Measurements from ENCODE around the gene HAPSTR1.
"Not testable (repeated sequence)": the region's sequence is repeated elsewhere in the genome, so short reads cannot be mapped to it uniquely, and the experiment has no call there.

The HAPSTR1 gene

GRCh38 chr16:9072806-9073341 is 18.6 kb upstream of the HAPSTR1 start:
- no peaks in the 10 kb centered on the region for H3K27me3 ChIP-seq (ENCODE audit: insufficient read depth, low read length)
- H3K9ac ChIP-seq (ENCODE audit: low read depth, low read length) = no peak overlapping the region
- no peaks in the 10 kb centered on the region for H3K36me3 ChIP-seq (ENCODE audit: insufficient read depth, low read depth, low read length)
- no peaks in the 10 kb centered on the region for H3K9me3 ChIP-seq (ENCODE audit: insufficient read depth, low read depth, low read length)
- no peak overlapping the region for H3K4me3 ChIP-seq (ENCODE audit: low read length)
- no peak overlapping the region for H3K27ac ChIP-seq (ENCODE audit: low read length)
- peaks cover 3% of the 10 kb centered on the region; the same call in 1 of the 2 replicates for H3K4me1 ChIP-seq (ENCODE audit: insufficient read depth, low read length)

- H3K9ac ChIP-seq (ENCODE audit: low read depth, low read length) = no peak overlapping the region
- H3K36me3 ChIP-seq (ENCODE audit: insufficient read depth, low read depth, low read length) = no peaks in the 10 kb centered on the region
- H3K27ac ChIP-seq (ENCODE audit: low read length) = no peak overlapping the region
- no peaks in the 10 kb centered on the region for H3K27me3 ChIP-seq (ENCODE audit: insufficient read depth, low read length)
- H3K9me3 ChIP-seq (ENCODE audit: insufficient read depth, low read depth, low read length) = peaks cover 3% of the 10 kb centered on the region; the same call in 1 of the 2 replicates
- peaks cover 3% of the 10 kb centered on the region; the same call in 1 of the 2 replicates for H3K4me1 ChIP-seq (ENCODE audit: insufficient read depth, low read length)
- H3K4me3 ChIP-seq (ENCODE audit: low read length) = no peak overlapping the region
These were observed 16.0 kb upstream of the HAPSTR1 start for GRCh38 chr16:9075299-9076071.

GRCh38 chr16:9077091-9077809 is 14.2 kb upstream of the HAPSTR1 start:
- Histone ChIP-seq H3K9me3 (ENCODE audit: insufficient read depth, low read depth, low read length) (peaks cover 3% of the 10 kb centered on the region; the same call in 1 of the 2 replicates), H3K4me1 (ENCODE audit: insufficient read depth, low read length) (peaks cover 3% of the 10 kb centered on the region; the same call in 1 of the 2 replicates), H3K9ac (ENCODE audit: low read depth, low read length) (no peak overlapping the region), H3K27ac (ENCODE audit: low read length) (no peak overlapping the region), H3K27me3 (ENCODE audit: insufficient read depth, low read length) (no peaks in the 10 kb centered on the region), H3K4me3 (ENCODE audit: low read length) (no peak overlapping the region), H3K36me3 (ENCODE audit: insufficient read depth, low read depth, low read length) (no peaks in the 10 kb centered on the region)

- not testable (repeated sequence) for H3K27ac ChIP-seq (ENCODE audit: low read length); H3K4me3 ChIP-seq (ENCODE audit: low read length); H3K36me3 ChIP-seq (ENCODE audit: insufficient read depth, low read depth, low read length); H3K9ac ChIP-seq (ENCODE audit: low read depth, low read length); H3K4me1 ChIP-seq (ENCODE audit: insufficient read depth, low read length); H3K27me3 ChIP-seq (ENCODE audit: insufficient read depth, low read length); H3K9me3 ChIP-seq (ENCODE audit: insufficient read depth, low read depth, low read length)
These were observed 12.7 kb upstream of the HAPSTR1 start for GRCh38 chr16:9078467-9079429.

GRCh38 chr16:9079430-9079812 is 12.0 kb upstream of the HAPSTR1 start:
- Histone ChIP-seq H3K9ac (ENCODE audit: low read depth, low read length) (no peak overlapping the region), H3K36me3 (ENCODE audit: insufficient read depth, low read depth, low read length) (no peaks in the 10 kb centered on the region), H3K27ac (ENCODE audit: low read length) (no peak overlapping the region), H3K4me3 (ENCODE audit: low read length) (no peak overlapping the region), H3K4me1 (ENCODE audit: insufficient read depth, low read length) (peaks cover 3% of the 10 kb centered on the region; the same call in 1 of the 2 replicates), H3K27me3 (ENCODE audit: insufficient read depth, low read length) (no peaks in the 10 kb centered on the region), H3K9me3 (ENCODE audit: insufficient read depth, low read depth, low read length) (peaks cover 3% of the 10 kb centered on the region; the same call in 1 of the 2 replicates)

GRCh38 chr16:9081158-9081557 is 10.3 kb upstream of the HAPSTR1 start:
- Histone ChIP-seq H3K27ac (ENCODE audit: low read length) (no peak overlapping the region), H3K4me1 (ENCODE audit: insufficient read depth, low read length) (no peaks in the 10 kb centered on the region), H3K4me3 (ENCODE audit: low read length) (no peak overlapping the region), H3K36me3 (ENCODE audit: insufficient read depth, low read depth, low read length) (no peaks in the 10 kb centered on the region), H3K9ac (ENCODE audit: low read depth, low read length) (no peak overlapping the region), H3K27me3 (ENCODE audit: insufficient read depth, low read length) (no peaks in the 10 kb centered on the region), H3K9me3 (ENCODE audit: insufficient read depth, low read depth, low read length) (peaks cover 3% of the 10 kb centered on the region; the same call in 1 of the 2 replicates)

GRCh38 chr16:9081843-9082242 is 9.6 kb upstream of the HAPSTR1 start:
- Histone ChIP-seq H3K9me3 (ENCODE audit: insufficient read depth, low read depth, low read length) (peaks cover 3% of the 10 kb centered on the region; the same call in 1 of the 2 replicates), H3K9ac (ENCODE audit: low read depth, low read length) (no peak overlapping the region), H3K27me3 (ENCODE audit: insufficient read depth, low read length) (no peaks in the 10 kb centered on the region), H3K36me3 (ENCODE audit: insufficient read depth, low read depth, low read length) (no peaks in the 10 kb centered on the region), H3K27ac (ENCODE audit: low read length) (no peak overlapping the region), H3K4me1 (ENCODE audit: insufficient read depth, low read length) (no peaks in the 10 kb centered on the region), H3K4me3 (ENCODE audit: low read length) (no peak overlapping the region)

- Histone ChIP-seq H3K9me3 (ENCODE audit: insufficient read depth, low read depth, low read length) (peaks cover 3% of the 10 kb centered on the region; the same call in 1 of the 2 replicates), H3K4me3 (ENCODE audit: low read length) (no peak overlapping the region), H3K36me3 (ENCODE audit: insufficient read depth, low read depth, low read length) (no peaks in the 10 kb centered on the region), H3K4me1 (ENCODE audit: insufficient read depth, low read length) (no peaks in the 10 kb centered on the region), H3K9ac (ENCODE audit: low read depth, low read length) (no peak overlapping the region), H3K27ac (ENCODE audit: low read length) (no peak overlapping the region), H3K27me3 (ENCODE audit: insufficient read depth, low read length) (no peaks in the 10 kb centered on the region)
These were observed 9.0 kb upstream of the HAPSTR1 start for GRCh38 chr16:9082422-9082821.

GRCh38 chr16:9087733-9088132 is 3.7 kb upstream of the HAPSTR1 start:
- not testable (repeated sequence) for H3K27ac ChIP-seq (ENCODE audit: low read length); H3K4me3 ChIP-seq (ENCODE audit: low read length); H3K27me3 ChIP-seq (ENCODE audit: insufficient read depth, low read length); H3K4me1 ChIP-seq (ENCODE audit: insufficient read depth, low read length); H3K9ac ChIP-seq (ENCODE audit: low read depth, low read length); H3K36me3 ChIP-seq (ENCODE audit: insufficient read depth, low read depth, low read length); H3K9me3 ChIP-seq (ENCODE audit: insufficient read depth, low read depth, low read length)

- Histone ChIP-seq H3K9me3 (ENCODE audit: insufficient read depth, low read depth, low read length) (no peaks in the 10 kb centered on the region), H3K4me1 (ENCODE audit: insufficient read depth, low read length) (peaks cover 3% of the 10 kb centered on the region; the same call in 1 of the 2 replicates), H3K36me3 (ENCODE audit: insufficient read depth, low read depth, low read length) (peaks cover 9% of the 10 kb centered on the region), H3K4me3 (ENCODE audit: low read length) (no peak overlapping the region), H3K9ac (ENCODE audit: low read depth, low read length) (no peak overlapping the region), H3K27me3 (ENCODE audit: insufficient read depth, low read length) (no peaks in the 10 kb centered on the region), H3K27ac (ENCODE audit: low read length) (no peak overlapping the region)
These were observed 2.6 kb upstream of the HAPSTR1 start for GRCh38 chr16:9088848-9089247.

GRCh38 chr16:9089660-9090059 is 1.8 kb upstream of the HAPSTR1 start:
- Histone ChIP-seq H3K4me1 (ENCODE audit: insufficient read depth, low read length) (peaks cover 5% of the 10 kb centered on the region; the same call in 1 of the 2 replicates), H3K9me3 (ENCODE audit: insufficient read depth, low read depth, low read length) (no peaks in the 10 kb centered on the region), H3K36me3 (ENCODE audit: insufficient read depth, low read depth, low read length) (peaks cover 17% of the 10 kb centered on the region), H3K4me3 (ENCODE audit: low read length) (peak overlapping the region; percentile 78), H3K27ac (ENCODE audit: low read length) (no peak overlapping the region), H3K9ac (ENCODE audit: low read depth, low read length) (peak overlapping the region; percentile 87; the same call in 1 of the 2 replicates), H3K27me3 (ENCODE audit: insufficient read depth, low read length) (no peaks in the 10 kb centered on the region)
